Panc1 (cell line): ENCODE results near the gene TRPV5. TPM values are rescaled to one million over a fixed set of nuclear protein-coding genes. Genes with fewer than 3 reads are reported as not detected.

Source experiments
- ATAC-seq: fragments of 200-7000 bp; cut with Tn5 transposase; 2 replicates; pipeline ENCODE4 v1.9.1; 2020; ENCODE audit warnings: mild to moderate bottlenecking, moderate library complexity
- BruUV-seq: library from RNA; stranded (reverse); fragments of 400-500 nt; replicated peaks from 2 replicates; lab custom pipeline; 2021; lab: Mats Ljungman, UMichigan
- CTCF ChIA-PET: fragments of 300-600 bp; sonication (Branson Sonifier 250); formaldehyde crosslinking; loops from one replicate; lab custom pipeline; 2022; ENCODE audit warnings: antibody characterized with exemption; lab: Charles Lee
- POLR2A ChIA-PET: fragments of 300-600 bp; sonication (Branson Sonifier 250); formaldehyde crosslinking; loops from one replicate; lab custom pipeline; 2022; ENCODE audit warnings: antibody characterized with exemption; lab: Charles Lee
- DNase-seq: peaks from one replicate; pipeline ENCODE4 v3.0.0-alpha.2; 2010; ENCODE audit warnings: low read depth, low spot score
- H3K27ac ChIP-seq: 2 replicates; pipeline ENCODE4 v1.5.1; 2011; ENCODE audit warnings: mild to moderate bottlenecking, low read length, inconsistent platforms
- H3K27me3 ChIP-seq: fragments of 200-500 bp; sonication (Bioruptor generic); 2 replicates; pipeline ENCODE4 v1.6.0; 2014; ENCODE audit warnings: low read length, inconsistent platforms; ENCODE audit not compliant: control insufficient read depth, insufficient read depth
- H3K36me3 ChIP-seq: fragments of 200-500 bp; sonication (Bioruptor generic); 2 replicates; pipeline ENCODE4 v1.5.1; 2014; ENCODE audit warnings: inconsistent platforms, mild to moderate bottlenecking, low read length, moderate library complexity; ENCODE audit not compliant: control insufficient read depth, insufficient read depth
- H3K4me1 ChIP-seq: 2 replicates; pipeline ENCODE4 v1.5.1; 2011; ENCODE audit warnings: inconsistent platforms, mild to moderate bottlenecking, low read length, moderate library complexity; ENCODE audit not compliant: control insufficient read depth, insufficient read depth
- H3K4me3 ChIP-seq, 2 experiments: 2 replicates each; pipeline ENCODE4 v1.5.1; 2011 to 2012; ENCODE audit warnings: low read depth in 2 of 2, low read length in 2 of 2, mild to moderate bottlenecking in 2 of 2, inconsistent platforms in 1 of 2, moderate library complexity in 1 of 2
- H3K9me3 ChIP-seq: fragments of 200-500 bp; sonication (Bioruptor generic); 2 replicates; pipeline ENCODE4 v1.5.1; 2014; ENCODE audit warnings: low read depth, mild to moderate bottlenecking, inconsistent platforms, low read length, moderate library complexity; ENCODE audit not compliant: control insufficient read depth, insufficient read depth
- POLR2AphosphoS5 ChIP-seq: IDR thresholded peaks from 2 replicates; pipeline ENCODE4 v1.6.1; 2012; ENCODE audit warnings: mild to moderate bottlenecking, low read depth, low read length, moderate library complexity
- SIN3A ChIP-seq: IDR thresholded peaks from 2 replicates; pipeline ENCODE4 v1.6.1; 2012; ENCODE audit warnings: low read depth, mild to moderate bottlenecking, low read length, moderate library complexity, borderline replicate concordance; ENCODE audit not compliant: insufficient read depth
- TCF7L2 ChIP-seq: IDR thresholded peaks from 2 replicates; pipeline ENCODE4 v1.6.1; 2011; ENCODE audit warnings: mild to moderate bottlenecking, low read depth, low read length, inconsistent platforms
- in situ Hi-C: cut with HindIII; loops from 2 replicates; pipeline ENCODE4 v1.10.0; 2016; ENCODE audit warnings: low sequenced_read_pairs, low pct_unique_long_range_greater_than_20kb
- intact Hi-C: fragments of 100-400 bp; cut with micrococcal nuclease; formaldehyde crosslinking; loops from one replicate; pipeline ENCODE4 v1.10.0; 2022; ENCODE audit not compliant: unreplicated experiment
- total RNA-seq: library from RNA; stranded (reverse); gene quantifications from one replicate; pipeline ENCODE4 v1.2.1, GENCODE V29; 2021; ENCODE audit not compliant: unreplicated experiment
- TF ChIP-seq, protein P1 (sequence below), 2 experiments: IDR thresholded peaks; 2 replicates each; pipeline ENCODE4 v1.6.1; 2011 to 2012; ENCODE audit warnings: low read depth in 2 of 2, control low read depth in 1 of 2, low read length in 1 of 2, mild to moderate bottlenecking in 1 of 2, moderate library complexity in 1 of 2; ENCODE audit not compliant: insufficient read depth in 1 of 2
- TF ChIP-seq, protein P2 (sequence below): fragments of 450-650 bp; IDR thresholded peaks from 2 replicates; pipeline ENCODE4 v1.5.1; 2017; ENCODE audit warnings: mild to moderate bottlenecking

The TRPV5 gene
- total RNA-seq, 1 experiment from 2014 or later, result not detected

DNA sequence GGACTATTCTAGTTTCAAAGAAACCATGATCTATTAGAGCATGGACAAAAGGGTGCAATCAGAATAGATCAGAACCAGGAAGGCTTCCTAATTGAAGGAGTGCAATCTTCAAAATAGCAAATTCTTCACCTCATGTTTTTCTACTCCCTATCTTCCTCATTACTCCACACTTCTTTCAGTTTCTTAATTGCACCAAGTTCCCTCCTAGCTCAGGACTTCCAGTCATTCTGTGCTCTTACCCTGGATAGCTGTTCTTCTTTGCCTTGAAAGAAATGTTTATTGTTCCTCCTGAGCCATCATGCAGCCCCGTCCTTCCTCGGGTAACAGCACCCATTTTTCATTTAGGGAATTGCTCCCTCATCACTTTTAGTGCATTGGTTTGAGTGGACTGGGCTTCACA is 23.1 kb downstream of the TRPV5 start:
- ChIA-PET CTCF (no interaction called here), POLR2A (no interaction called here)
- intact Hi-C loops, result no loop called here
- ATAC-seq (no peak), DNase-seq (no peak)
- H3K27me3 ChIP-seq, result no peaks in the 10 kb centered on the region; the same call in 1 of the 2 replicates
- peaks cover 4% of the 10 kb centered on the region; the same call in 1 of the 2 replicates for H3K9me3 ChIP-seq
- no peaks in the 10 kb centered on the region for H3K4me1 ChIP-seq
- no peaks in the 10 kb centered on the region for H3K36me3 ChIP-seq
- no peak overlapping the region for H3K4me3 ChIP-seq
- BruUV-seq, result no TSS peak
- no peak overlapping the region for H3K27ac ChIP-seq
- in situ Hi-C loops, result no loop called here
- TF ChIP-seq SIN3A (no peak), TCF7L2 (no peak), POLR2AphosphoS5 (no peak)
- TF ChIP-seq, protein P1, sequence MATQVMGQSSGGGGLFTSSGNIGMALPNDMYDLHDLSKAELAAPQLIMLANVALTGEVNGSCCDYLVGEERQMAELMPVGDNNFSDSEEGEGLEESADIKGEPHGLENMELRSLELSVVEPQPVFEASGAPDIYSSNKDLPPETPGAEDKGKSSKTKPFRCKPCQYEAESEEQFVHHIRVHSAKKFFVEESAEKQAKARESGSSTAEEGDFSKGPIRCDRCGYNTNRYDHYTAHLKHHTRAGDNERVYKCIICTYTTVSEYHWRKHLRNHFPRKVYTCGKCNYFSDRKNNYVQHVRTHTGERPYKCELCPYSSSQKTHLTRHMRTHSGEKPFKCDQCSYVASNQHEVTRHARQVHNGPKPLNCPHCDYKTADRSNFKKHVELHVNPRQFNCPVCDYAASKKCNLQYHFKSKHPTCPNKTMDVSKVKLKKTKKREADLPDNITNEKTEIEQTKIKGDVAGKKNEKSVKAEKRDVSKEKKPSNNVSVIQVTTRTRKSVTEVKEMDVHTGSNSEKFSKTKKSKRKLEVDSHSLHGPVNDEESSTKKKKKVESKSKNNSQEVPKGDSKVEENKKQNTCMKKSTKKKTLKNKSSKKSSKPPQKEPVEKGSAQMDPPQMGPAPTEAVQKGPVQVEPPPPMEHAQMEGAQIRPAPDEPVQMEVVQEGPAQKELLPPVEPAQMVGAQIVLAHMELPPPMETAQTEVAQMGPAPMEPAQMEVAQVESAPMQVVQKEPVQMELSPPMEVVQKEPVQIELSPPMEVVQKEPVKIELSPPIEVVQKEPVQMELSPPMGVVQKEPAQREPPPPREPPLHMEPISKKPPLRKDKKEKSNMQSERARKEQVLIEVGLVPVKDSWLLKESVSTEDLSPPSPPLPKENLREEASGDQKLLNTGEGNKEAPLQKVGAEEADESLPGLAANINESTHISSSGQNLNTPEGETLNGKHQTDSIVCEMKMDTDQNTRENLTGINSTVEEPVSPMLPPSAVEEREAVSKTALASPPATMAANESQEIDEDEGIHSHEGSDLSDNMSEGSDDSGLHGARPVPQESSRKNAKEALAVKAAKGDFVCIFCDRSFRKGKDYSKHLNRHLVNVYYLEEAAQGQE (IDR thresholded peaks at IDR 0.05; ENCODE audit: insufficient read depth in 1 of 2, low read depth in 2 of 2, low read length in 1 of 2), result no peak
- TF ChIP-seq, protein P2, sequence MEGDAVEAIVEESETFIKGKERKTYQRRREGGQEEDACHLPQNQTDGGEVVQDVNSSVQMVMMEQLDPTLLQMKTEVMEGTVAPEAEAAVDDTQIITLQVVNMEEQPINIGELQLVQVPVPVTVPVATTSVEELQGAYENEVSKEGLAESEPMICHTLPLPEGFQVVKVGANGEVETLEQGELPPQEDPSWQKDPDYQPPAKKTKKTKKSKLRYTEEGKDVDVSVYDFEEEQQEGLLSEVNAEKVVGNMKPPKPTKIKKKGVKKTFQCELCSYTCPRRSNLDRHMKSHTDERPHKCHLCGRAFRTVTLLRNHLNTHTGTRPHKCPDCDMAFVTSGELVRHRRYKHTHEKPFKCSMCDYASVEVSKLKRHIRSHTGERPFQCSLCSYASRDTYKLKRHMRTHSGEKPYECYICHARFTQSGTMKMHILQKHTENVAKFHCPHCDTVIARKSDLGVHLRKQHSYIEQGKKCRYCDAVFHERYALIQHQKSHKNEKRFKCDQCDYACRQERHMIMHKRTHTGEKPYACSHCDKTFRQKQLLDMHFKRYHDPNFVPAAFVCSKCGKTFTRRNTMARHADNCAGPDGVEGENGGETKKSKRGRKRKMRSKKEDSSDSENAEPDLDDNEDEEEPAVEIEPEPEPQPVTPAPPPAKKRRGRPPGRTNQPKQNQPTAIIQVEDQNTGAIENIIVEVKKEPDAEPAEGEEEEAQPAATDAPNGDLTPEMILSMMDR, result no peak

DNA sequence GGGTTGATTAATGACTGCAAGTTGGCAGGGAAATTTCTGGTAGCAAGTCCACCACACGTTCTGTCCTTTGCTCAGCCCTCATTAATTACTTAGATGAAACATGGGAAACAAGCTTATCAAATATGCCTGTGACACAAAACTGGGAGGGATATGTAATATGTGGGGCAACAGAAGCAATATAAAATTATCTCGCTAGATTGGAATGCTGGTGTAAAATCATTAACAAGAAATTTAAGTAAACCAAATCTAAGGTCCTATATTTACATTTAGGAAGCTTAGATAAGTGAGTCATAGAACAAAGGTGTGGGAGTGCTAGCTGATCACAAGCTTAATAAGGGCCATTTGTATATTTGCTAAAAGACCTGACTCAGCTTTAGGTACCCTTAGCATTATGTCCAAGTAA is 23.5 kb downstream of the TRPV5 start:
- Histone ChIP-seq H3K4me3 (no peak overlapping the region), H3K36me3 (no peaks in the 10 kb centered on the region), H3K27ac (no peak overlapping the region), H3K9me3 (peaks cover 8% of the 10 kb centered on the region; the same call in 1 of the 2 replicates), H3K4me1 (no peaks in the 10 kb centered on the region), H3K27me3 (no peaks in the 10 kb centered on the region; the same call in 1 of the 2 replicates)
- POLR2A ChIA-PET, result no interaction called here
- in situ Hi-C loops (no loop called here), intact Hi-C loops (no loop called here)
- DNase-seq, result no peak
- no TSS peak for BruUV-seq
- TF ChIP-seq SIN3A, result no peak
- TF ChIP-seq, protein P1 (IDR thresholded peaks at IDR 0.05; ENCODE audit: insufficient read depth in 1 of 2, low read depth in 2 of 2, low read length in 1 of 2), result no peak
- TF ChIP-seq, protein P2, result no peak
- ATAC-seq, result no peak
- CTCF ChIA-PET, result no interaction called here
